ENCODE results near the gene C1orf216. TPM values are rescaled to one million over a fixed set of nuclear protein-coding genes. Genes with fewer than 3 reads are reported as not detected.

Gene C1orf216
- total RNA-seq, 2 experiments from 2014 or later, result 2.9 to 3.8 TPM

- no peak overlapping the region for H3K27ac ChIP-seq (ENCODE audit: low read depth in 1 of 2, low read length in 2 of 2)
- Mint-ChIP-seq H3K4me3 (no peak overlapping the region), H3K27ac (no peak overlapping the region), H3K4me1 (ENCODE audit: low read depth) (no peaks in the 10 kb centered on the region), H3K27me3 (peaks cover 21% of the 10 kb centered on the region), H3K36me3 (ENCODE audit: low read depth) (no peaks in the 10 kb centered on the region), H3K9me3 (no peaks in the 10 kb centered on the region)
- no peaks in the 10 kb centered on the region for H3K9me3 ChIP-seq (ENCODE audit: control insufficient read depth in 1 of 2, insufficient read depth in 1 of 2, low read length in 2 of 2)
- DNase-seq (no peak), ATAC-seq (ENCODE audit: poor library complexity) (no peak)
- H3K27me3 ChIP-seq (ENCODE audit: control insufficient read depth in 1 of 2, insufficient read depth in 2 of 2, low read length in 2 of 2), result peaks cover 0 to 17% of the 10 kb centered on the region in 2 experiments
- no peaks in the 10 kb centered on the region for H3K36me3 ChIP-seq (ENCODE audit: insufficient read depth, low read length)
- no peaks in the 10 kb centered on the region for H3K4me1 ChIP-seq (ENCODE audit: insufficient read depth, low read length)
- ChIA-PET CTCF (no interaction called here), POLR2A (no interaction called here)
- intact Hi-C loops (cut with DNase I, micrococcal nuclease), result no loop called here
- TF ChIP-seq CTCF (IDR thresholded peaks at IDR 0.05), result no peak
- H3K4me3 ChIP-seq (ENCODE audit: low read length), result no peak overlapping the region
Observed at GRCh38 chr1:35668506-35668905, 50.2 kb downstream of the C1orf216 start.

GRCh38 chr1:35666916-35667315, 51.8 kb downstream of the C1orf216 start:
- H3K27ac Mint-ChIP-seq, result no peak overlapping the region
- POLR2A ChIA-PET, result no interaction called here
- Histone ChIP-seq H3K27ac (ENCODE audit: low read depth in 1 of 2, low read length in 2 of 2) (no peak overlapping the region), H3K4me1 (ENCODE audit: insufficient read depth, low read length) (no peaks in the 10 kb centered on the region), H3K4me3 (ENCODE audit: low read length) (no peak overlapping the region), H3K36me3 (ENCODE audit: insufficient read depth, low read length) (no peaks in the 10 kb centered on the region), H3K27me3 (ENCODE audit: control insufficient read depth in 1 of 2, insufficient read depth in 2 of 2, low read length in 2 of 2) (peaks cover 0 to 8% of the 10 kb centered on the region in 2 experiments), H3K9me3 (ENCODE audit: control insufficient read depth in 1 of 2, insufficient read depth in 1 of 2, low read length in 2 of 2) (no peaks in the 10 kb centered on the region)
- no peak for ATAC-seq (ENCODE audit: poor library complexity)
- CTCF ChIA-PET, result no interaction called here
- no peak overlapping the region for H3K4me3 Mint-ChIP-seq
- H3K9me3 Mint-ChIP-seq, result no peaks in the 10 kb centered on the region
- peaks cover 15% of the 10 kb centered on the region for H3K27me3 Mint-ChIP-seq
- no peak for DNase-seq
- H3K4me1 Mint-ChIP-seq (ENCODE audit: low read depth), result no peaks in the 10 kb centered on the region
- TF ChIP-seq CTCF (IDR thresholded peaks at IDR 0.05), result no peak
- intact Hi-C loops (cut with DNase I, micrococcal nuclease), result no loop called here
- H3K36me3 Mint-ChIP-seq (ENCODE audit: low read depth), result no peaks in the 10 kb centered on the region

- ATAC-seq (ENCODE audit: poor library complexity), result no peak
- CTCF ChIA-PET, result no interaction called here
Observed at GRCh38 chr1:35666216-35666615, 52.5 kb downstream of the C1orf216 start.

More at GRCh38 chr1:35666216-35666615, 52.5 kb downstream of the C1orf216 start:
- Histone ChIP-seq H3K27me3 (ENCODE audit: control insufficient read depth in 1 of 2, insufficient read depth in 2 of 2, low read length in 2 of 2) (peaks cover 0 to 4% of the 10 kb centered on the region in 2 experiments), H3K4me3 (ENCODE audit: low read length) (no peak overlapping the region), H3K9me3 (ENCODE audit: control insufficient read depth in 1 of 2, insufficient read depth in 1 of 2, low read length in 2 of 2) (no peaks in the 10 kb centered on the region), H3K4me1 (ENCODE audit: insufficient read depth, low read length) (no peaks in the 10 kb centered on the region), H3K27ac (ENCODE audit: low read depth in 1 of 2, low read length in 2 of 2) (no peak overlapping the region), H3K36me3 (ENCODE audit: insufficient read depth, low read length) (no peaks in the 10 kb centered on the region)
- Mint-ChIP-seq H3K27ac (no peak overlapping the region), H3K4me3 (no peak overlapping the region), H3K4me1 (ENCODE audit: low read depth) (no peaks in the 10 kb centered on the region), H3K27me3 (peaks cover 15% of the 10 kb centered on the region), H3K9me3 (no peaks in the 10 kb centered on the region), H3K36me3 (ENCODE audit: low read depth) (no peaks in the 10 kb centered on the region)
- intact Hi-C loops (cut with DNase I, micrococcal nuclease), result no loop called here
- POLR2A ChIA-PET, result no interaction called here
- no peak for DNase-seq
- no peak for TF ChIP-seq CTCF (IDR thresholded peaks at IDR 0.05)

Other genes with a start within 250 kb of the C1orf216 start
- gene KIAA0319L, start 161.5 kb downstream of the C1orf216 start, total RNA-seq, result 10 to 100 TPM; 50.9 to 53.3 TPM
- 10 to 100 TPM; 12.8 to 14.2 TPM for gene NCDN, start 161.1 kb downstream of the C1orf216 start, total RNA-seq
- gene TFAP2E, start 145.6 kb downstream of the C1orf216 start, total RNA-seq, result 1 to 10 TPM; 3.0 to 3.8 TPM
- 10 to 100 TPM; 34.0 to 35.3 TPM for gene PSMB2, start 77.4 kb downstream of the C1orf216 start, total RNA-seq
- gene CLSPN, start 51.1 kb upstream of the C1orf216 start, total RNA-seq, result under 1 TPM; 0.59 to 0.60 TPM
- 1 to 10 TPM; 7.4 to 8.1 TPM for gene AGO4, start 89.1 kb upstream of the C1orf216 start, total RNA-seq
- gene AGO1, start 164.3 kb upstream of the C1orf216 start, total RNA-seq, result 10 to 100 TPM; 15.2 to 16.3 TPM
- gene AGO3, start 212.2 kb upstream of the C1orf216 start, total RNA-seq, result 10 to 100 TPM; 31.3 to 34.5 TPM

All from CD4-positive, alpha-beta T cell (primary cell).